Smooth muscle cell (in vitro differentiated cells): ENCODE data around the gene LAMA4. TPM values are rescaled to one million over a fixed set of nuclear protein-coding genes. Genes with fewer than 3 reads are reported as not detected.
A peak's percentile ranks its signal among the peaks of the same experiment; 100 is the strongest.

Experiments used
- DNase-seq: peaks from one replicate; lab custom pipeline; 2025; ENCODE audit not compliant: unreplicated experiment; lab: John Stamatoyannopoulos, UW
- H2AFZ ChIP-seq: fragments of 200-600 bp; sonication (generic); 2 replicates; pipeline ENCODE4 v1.6.0; 2016; ENCODE audit warnings: antibody characterized with exemption, low read depth, mild to moderate bottlenecking
- H3F3A ChIP-seq: fragments of 200-600 bp; sonication (generic); 2 replicates; pipeline ENCODE4 v1.6.0; 2017; ENCODE audit warnings: antibody characterized with exemption, low read depth
- H3K27ac ChIP-seq: fragments of 200-600 bp; sonication (generic); 2 replicates; pipeline ENCODE4 v1.5.1; 2016; ENCODE audit warnings: low read depth, mild to moderate bottlenecking
- H3K27me3 ChIP-seq: fragments of 200-600 bp; sonication (generic); 2 replicates; pipeline ENCODE4 v1.6.1; 2016; ENCODE audit warnings: low read depth, mild to moderate bottlenecking
- H3K36me3 ChIP-seq: fragments of 200-600 bp; sonication (generic); 2 replicates; pipeline ENCODE4 v1.5.1; 2016; ENCODE audit warnings: low read depth
- H3K4me1 ChIP-seq: fragments of 200-600 bp; sonication (generic); 2 replicates; pipeline ENCODE4 v1.5.1; 2016; ENCODE audit warnings: low read depth
- H3K4me2 ChIP-seq: fragments of 200-600 bp; sonication (generic); 2 replicates; pipeline ENCODE4 v1.6.0; 2016; ENCODE audit warnings: mild to moderate bottlenecking
- H3K4me3 ChIP-seq: fragments of 200-600 bp; sonication (generic); 2 replicates; pipeline ENCODE4 v1.5.1; 2016; ENCODE audit warnings: mild to moderate bottlenecking
- H3K79me2 ChIP-seq: fragments of 200-600 bp; sonication (generic); 2 replicates; pipeline ENCODE4 v1.6.0; 2016; ENCODE audit warnings: low read depth, mild to moderate bottlenecking
- H3K9ac ChIP-seq: fragments of 200-600 bp; sonication (generic); 2 replicates; pipeline ENCODE4 v1.6.0; 2016; ENCODE audit warnings: low read depth
- H3K9me3 ChIP-seq: fragments of 200-600 bp; sonication (generic); replicated peaks from 2 replicates; pipeline ENCODE4 v1.5.1; 2016; ENCODE audit warnings: low read depth
- H4K20me1 ChIP-seq: fragments of 200-600 bp; sonication (generic); 2 replicates; pipeline ENCODE4 v1.6.0; 2016; ENCODE audit warnings: low read depth
- CTCF ChIP-seq: fragments of 200-600 bp; sonication (generic); IDR thresholded peaks from 2 replicates; pipeline ENCODE4 v1.5.1; 2017; ENCODE audit warnings: borderline replicate concordance, mild to moderate bottlenecking, antibody characterized with exemption; ENCODE audit not compliant: insufficient read depth, poor library complexity, severe bottlenecking
- WGBS: methylation state at CpG from one replicate; pipeline ENCODE4 v1.1.7; 2016; ENCODE audit warnings: low lambda C conversion rate; 5-methylcytosine and 5-hydroxymethylcytosine counted together
- polyA plus RNA-seq: library from polyadenylated mRNA; unstranded; fragments of >200 nt; fragmentation: Nextera tagmentation; extraction: Ambion mirVana; gene quantifications from 2 replicates; pipeline ENCODE4 v1.2.1, GENCODE V29; 2016
- total RNA-seq: library from RNA; depleted of rRNA; stranded (reverse); fragments of >200 nt; gene quantifications from 2 replicates; pipeline ENCODE4 v1.2.3, GENCODE V29; 2014

LAMA4 gene
- total and polyA plus RNA-seq, 2 experiments from 2014 or later = 9.1 to 29.4 TPM

- Histone ChIP-seq H3K4me3 (no peak overlapping the region), H3K9ac (no peak overlapping the region), H3K4me1 (peaks cover 6% of the 10 kb centered on the region), H3F3A (peaks cover 6% of the 10 kb centered on the region), H3K79me2 (no peaks in the 10 kb centered on the region), H4K20me1 (no peaks in the 10 kb centered on the region), H3K36me3 (no peaks in the 10 kb centered on the region), H2AFZ (no peak overlapping the region), H3K27ac (no peak overlapping the region), H3K27me3 (no peaks in the 10 kb centered on the region), H3K9me3 (no peaks in the 10 kb centered on the region), H3K4me2 (no peak overlapping the region)
- TF ChIP-seq CTCF = no peak
- WGBS = 93% methylated on average over 5 of the region's 5 CpGs
- DNase-seq = no peak
Observed at GRCh38 chr6:112218563-112218962, 35.8 kb downstream of the LAMA4 start.

GRCh38 chr6:112216662-112217551, 37.5 kb downstream of the LAMA4 start:
- H3K4me1 ChIP-seq = peaks cover 5% of the 10 kb centered on the region
- no peak overlapping the region for H2AFZ ChIP-seq
- 38% methylated on average over 6 of the region's 6 CpGs for WGBS
- H3K27ac ChIP-seq = peak overlapping the region; percentile 71
- no peaks in the 10 kb centered on the region for H3K36me3 ChIP-seq
- no peaks in the 10 kb centered on the region for H3K79me2 ChIP-seq
- H3K9me3 ChIP-seq = no peaks in the 10 kb centered on the region
- H3K4me3 ChIP-seq = no peak overlapping the region
- H4K20me1 ChIP-seq = no peaks in the 10 kb centered on the region
- no peak for TF ChIP-seq CTCF
- no peaks in the 10 kb centered on the region for H3K27me3 ChIP-seq
- no peak for DNase-seq
- H3F3A ChIP-seq = peaks cover 6% of the 10 kb centered on the region
- H3K9ac ChIP-seq = no peak overlapping the region
- H3K4me2 ChIP-seq = peak overlapping the region; percentile 64

GRCh38 chr6:112215488-112216284, 38.7 kb downstream of the LAMA4 start:
- Histone ChIP-seq H2AFZ (no peak overlapping the region), H3K79me2 (no peaks in the 10 kb centered on the region), H3K4me3 (no peak overlapping the region), H3F3A (peaks cover 6% of the 10 kb centered on the region), H3K27me3 (no peaks in the 10 kb centered on the region), H3K4me1 (peaks cover 3% of the 10 kb centered on the region), H3K36me3 (no peaks in the 10 kb centered on the region), H4K20me1 (no peaks in the 10 kb centered on the region), H3K27ac (no peak overlapping the region), H3K9ac (no peak overlapping the region), H3K9me3 (no peaks in the 10 kb centered on the region), H3K4me2 (no peak overlapping the region)
- DNase-seq = no peak
- TF ChIP-seq CTCF = no peak
- 86% methylated on average over 7 of the region's 7 CpGs for WGBS
